Breast epithelium (tissue), 4 donors: Measurements from ENCODE around the gene COPS3. TPM values are rescaled to one million over a fixed set of nuclear protein-coding genes. Genes with fewer than 3 reads are reported as not detected.

Experiments
- DNase-seq, 2 donors: peaks; one replicate each; pipeline ENCODE4 v3.0.0-alpha.2; 2019; ENCODE audit warnings: low spot score in 2 of 2
- H3K27ac ChIP-seq, 2 donors: fragments of 200-600 bp; sonication (generic) in 1 of 2; one replicate each; pipeline ENCODE4 v1.5.1; 2016 to 2019; ENCODE audit warnings: mild to moderate bottlenecking in 1 of 2
- H3K27me3 ChIP-seq, 2 donors: fragments of 200-600 bp; sonication (generic) in 1 of 2; one replicate each; pipeline versions ENCODE4 v1.5.1 to v1.6.0; 2017 to 2019; ENCODE audit warnings: control low read depth in 1 of 2, mild to moderate bottlenecking in 1 of 2
- H3K36me3 ChIP-seq: fragments of 200-600 bp; one replicate; pipeline ENCODE4 v1.5.1; 2019
- H3K4me1 ChIP-seq, 2 donors: fragments of 200-600 bp; sonication (generic); one replicate each; pipeline ENCODE4 v1.5.1; 2016 to 2019; ENCODE audit warnings: control low read depth in 1 of 2
- H3K4me3 ChIP-seq, 3 donors: fragments of 200-600 bp; sonication (generic); 1 replicate in 2 of 3; 2 replicates in 1 of 3; pipeline ENCODE4 v1.5.1; 2016 to 2019; ENCODE audit warnings: mild to moderate bottlenecking in 3 of 3, moderate library complexity in 2 of 3
- H3K9me3 ChIP-seq, 2 donors: fragments of 200-600 bp; sonication (generic) in 1 of 2; one replicate each; pipeline ENCODE4 v1.5.1; 2016 to 2019; ENCODE audit warnings: control low read depth in 1 of 2
- CTCF ChIP-seq, 3 donors: fragments of 450-650 bp; IDR thresholded peaks; one replicate each; pipeline ENCODE4 v1.5.1; 2016 to 2017; ENCODE audit warnings: antibody characterized with exemption in 3 of 3, mild to moderate bottlenecking in 3 of 3, moderate library complexity in 3 of 3
- POLR2A ChIP-seq: fragments of 450-650 bp; IDR thresholded peaks from one replicate; pipeline ENCODE4 v1.6.1; 2016; ENCODE audit warnings: antibody characterized with exemption, mild to moderate bottlenecking, moderate library complexity
- POLR2AphosphoS5 ChIP-seq, 3 donors: sonication (generic); formaldehyde crosslinking; IDR thresholded peaks; one replicate each; pipeline ENCODE4 v1.6.1; 2017; ENCODE audit warnings: antibody characterized with exemption in 3 of 3
- intact Hi-C: fragments of 100-400 bp; cut with DNase I; formaldehyde crosslinking; loops from one replicate; pipeline ENCODE4 v1.15.1; 2023; ENCODE audit warnings: low total_unique reads
- total RNA-seq, 3 donors: library from RNA; depleted of rRNA; stranded (reverse); fragments of >200 nt; gene quantifications; one replicate each; pipeline ENCODE4 v1.1.0, GENCODE V29; 2016

COPS3 gene
- total RNA-seq, 3 donors from 2014 or later = 59.6 to 61.3 (median 60.6) TPM

- no peaks in the 10 kb centered on the region for H3K4me1 ChIP-seq
- no peak overlapping the region for H3K27ac ChIP-seq
- H3K4me3 ChIP-seq = no peak overlapping the region
- intact Hi-C loops = no loop called here
- no peaks in the 10 kb centered on the region for H3K36me3 ChIP-seq
- H3K9me3 ChIP-seq = no peaks in the 10 kb centered on the region
- DNase-seq = no peak
- TF ChIP-seq POLR2AphosphoS5 (IDR thresholded peaks at IDR 0.05) (no peak), POLR2A (no peak), CTCF (IDR thresholded peaks at IDR 0.05) (no peak)
- no peaks in the 10 kb centered on the region for H3K27me3 ChIP-seq
Measured at GRCh38 chr17:17324616-17325015, 43.6 kb upstream of the COPS3 start.

- TF ChIP-seq POLR2AphosphoS5 (IDR thresholded peaks at IDR 0.05) = no peak
- no peak for TF ChIP-seq CTCF (IDR thresholded peaks at IDR 0.05)
- no peak overlapping the region for H3K27ac ChIP-seq
- no peaks in the 10 kb centered on the region for H3K36me3 ChIP-seq
- H3K4me1 ChIP-seq = no peaks in the 10 kb centered on the region
- no peaks in the 10 kb centered on the region for H3K9me3 ChIP-seq
- H3K4me3 ChIP-seq = no peak overlapping the region
- intact Hi-C loops = no loop called here
- peak in 1 of 2 donors; percentile 47 for DNase-seq
- no peaks in the 10 kb centered on the region for H3K27me3 ChIP-seq
Measured at GRCh38 chr17:17322516-17323510, 41.8 kb upstream of the COPS3 start.

GRCh38 chr17:17321356-17322025 lies 40.4 kb upstream of the COPS3 start:
- no peaks in the 10 kb centered on the region for H3K36me3 ChIP-seq
- peak in 1 of 2 donors; percentile 25 for DNase-seq
- H3K4me1 ChIP-seq = no peaks in the 10 kb centered on the region
- no peaks in the 10 kb centered on the region for H3K9me3 ChIP-seq
- TF ChIP-seq CTCF (IDR thresholded peaks at IDR 0.05) = no peak
- TF ChIP-seq POLR2A = no peak
- TF ChIP-seq POLR2AphosphoS5 (IDR thresholded peaks at IDR 0.05) = no peak
- H3K27ac ChIP-seq = no peak overlapping the region
- intact Hi-C loops = no loop called here
- H3K4me3 ChIP-seq = no peak overlapping the region
- no peaks in the 10 kb centered on the region for H3K27me3 ChIP-seq

- Histone ChIP-seq H3K4me3 (no peak overlapping the region), H3K27me3 (no peaks in the 10 kb centered on the region), H3K9me3 (no peaks in the 10 kb centered on the region), H3K36me3 (no peaks in the 10 kb centered on the region), H3K27ac (no peak overlapping the region), H3K4me1 (no peaks in the 10 kb centered on the region)
- DNase-seq = peak in 1 of 2 donors; percentile 25
- TF ChIP-seq POLR2AphosphoS5 (IDR thresholded peaks at IDR 0.05) = no peak
- intact Hi-C loops = no loop called here
Measured at GRCh38 chr17:17320911-17321220, 39.8 kb upstream of the COPS3 start.

GRCh38 chr17:17320188-17320910 lies 39.3 kb upstream of the COPS3 start:
- Histone ChIP-seq H3K36me3 (no peaks in the 10 kb centered on the region), H3K27me3 (no peaks in the 10 kb centered on the region), H3K4me3 (no peak overlapping the region), H3K27ac (no peak overlapping the region), H3K4me1 (no peaks in the 10 kb centered on the region), H3K9me3 (no peaks in the 10 kb centered on the region)
- peak in 1 of 2 donors; percentile 30 for DNase-seq
- intact Hi-C loops = no loop called here
- no peak for TF ChIP-seq POLR2AphosphoS5 (IDR thresholded peaks at IDR 0.05)
- TF ChIP-seq POLR2A = no peak
- TF ChIP-seq CTCF (IDR thresholded peaks at IDR 0.05) = no peak
